A549 (cell line): ENCODE data around the gene RRAS2. TPM values are rescaled to one million over a fixed set of nuclear protein-coding genes. Genes with fewer than 3 reads are reported as not detected.

Experiments used
- ATAC-seq, 2 experiments: fragments of 200-7000 bp in 1 of 2; fragments of >200 bp in 1 of 2; cut with Nextera tagmentation in 1 of 2; cut with Tn5 transposase in 1 of 2; 3 replicates each; pipeline versions ENCODE4 v1.8.0 to v1.9.1; 2018 to 2020; ENCODE audit warnings: mild to moderate bottlenecking in 1 of 2, moderate library complexity in 1 of 2
- CTCF ChIA-PET: fragments of 300-600 bp; sonication (Branson Sonifier 250); formaldehyde crosslinking; extraction: SDS; loops from one replicate; lab custom pipeline; 2021; ENCODE audit warnings: antibody characterized with exemption, inconsistent platforms; lab: Yijun Ruan, JAX
- POLR2A ChIA-PET: fragments of 350-600 bp; formaldehyde crosslinking; extraction: SDS; loops from one replicate; lab custom pipeline; 2021; ENCODE audit warnings: antibody characterized with exemption, inconsistent platforms; lab: Yijun Ruan, JAX
- DNase-seq, 2 experiments: peaks; one replicate each; pipeline versions ENCODE4 v3.0.0 to v3.0.0-alpha.2; 2011 to 2016; ENCODE audit warnings: low read depth in 1 of 2, low spot score in 1 of 2
- FAIRE-seq: peaks from 2 replicates; lab custom pipeline; 2011; peaks lifted over from hg19 to GRCh38; lab: Jason Lieb, UNC
- H3K27ac ChIP-seq, 2 experiments: fragments of >200 bp; sonication (Bioruptor Twin); formaldehyde crosslinking; 3 replicates each; pipeline ENCODE4 v1.5.1; 2016 to 2017
- H3K4me1 ChIP-seq: fragments of >200 bp; sonication (Bioruptor Twin); formaldehyde crosslinking; 3 replicates; pipeline ENCODE4 v1.6.1; 2016
- H3K4me2 ChIP-seq: fragments of >200 bp; sonication (Bioruptor Twin); formaldehyde crosslinking; 3 replicates; pipeline ENCODE4 v1.6.1; 2016
- H3K4me3 ChIP-seq: fragments of >200 bp; sonication (Bioruptor Twin); formaldehyde crosslinking; 3 replicates; pipeline ENCODE4 v1.5.1; 2016
- H3K9me3 ChIP-seq: fragments of >200 bp; sonication (Bioruptor Twin); formaldehyde crosslinking; 3 replicates; pipeline ENCODE4 v1.6.1; 2016
- CBX2 ChIP-seq: fragments of 200-600 bp; sonication (generic); IDR thresholded peaks from 2 replicates; pipeline ENCODE4 v1.6.1; 2016; ENCODE audit warnings: low read depth, mild to moderate bottlenecking, borderline replicate concordance
- CBX8 ChIP-seq: fragments of 200-600 bp; sonication (generic); IDR thresholded peaks from 2 replicates; pipeline ENCODE4 v1.6.1; 2016
- CEBPB ChIP-seq, 2 experiments: fragments of >200 bp in 1 of 2; sonication (Bioruptor Twin) in 1 of 2; formaldehyde crosslinking in 1 of 2; IDR thresholded peaks; 2 replicates each; pipeline ENCODE4 v1.6.1; 2012 to 2016
- CHD2 ChIP-seq: fragments of 150-350 bp; IDR thresholded peaks from 2 replicates; pipeline ENCODE4 v1.6.1; 2014; ENCODE audit warnings: low read length; ENCODE audit not compliant: partially characterized antibody
- CHD4 ChIP-seq: fragments of 200-600 bp; sonication (generic); IDR thresholded peaks from 2 replicates; pipeline ENCODE4 v1.6.1; 2016; ENCODE audit warnings: antibody characterized with exemption, mild to moderate bottlenecking, borderline replicate concordance
- CTCF ChIP-seq: fragments of >200 bp; sonication (Bioruptor Twin); formaldehyde crosslinking; IDR thresholded peaks from 3 replicates; pipeline ENCODE4 v1.5.1; 2016
- E2F6 ChIP-seq: IDR thresholded peaks from 2 replicates; pipeline ENCODE4 v1.6.1; 2012; ENCODE audit warnings: low read depth, borderline replicate concordance
- EHF ChIP-seq: fragments of 250-450 bp; sonication (Bioruptor Pico); IDR thresholded peaks from 2 replicates; pipeline ENCODE4 v1.5.0; 2020; ENCODE audit warnings: mild to moderate bottlenecking
- EHMT2 ChIP-seq: fragments of 200-600 bp; sonication (generic); IDR thresholded peaks from 2 replicates; pipeline ENCODE4 v1.6.1; 2016; ENCODE audit warnings: antibody characterized with exemption, low read depth, mild to moderate bottlenecking, moderate library complexity
- ESRRA ChIP-seq: fragments of 150-350 bp; IDR thresholded peaks from 2 replicates; pipeline ENCODE4 v1.6.1; 2014; ENCODE audit warnings: mild to moderate bottlenecking, low read length, borderline replicate concordance
- FOSL2 ChIP-seq, 2 experiments: fragments of 450-650 bp in 1 of 2; fragments of >200 bp in 1 of 2; sonication (Bioruptor Twin) in 1 of 2; formaldehyde crosslinking; IDR thresholded peaks; 2 replicates each; pipeline versions ENCODE4 v1.5.0 to v1.6.1; 2016 to 2020; ENCODE audit warnings: mild to moderate bottlenecking in 1 of 2, moderate library complexity in 1 of 2
- GATA3 ChIP-seq: IDR thresholded peaks from 2 replicates; pipeline ENCODE4 v1.6.1; 2012; ENCODE audit warnings: borderline replicate concordance
- HEYL ChIP-seq: fragments of 250-450 bp; sonication (Bioruptor Pico); IDR thresholded peaks from 2 replicates; pipeline ENCODE4 v1.8.0; 2021; ENCODE audit warnings: mild to moderate bottlenecking, moderate library complexity
- HOXA7 ChIP-seq: fragments of 250-450 bp; sonication (Bioruptor Pico); IDR thresholded peaks from 2 replicates; pipeline ENCODE4 v1.5.0; 2020; ENCODE audit warnings: mild to moderate bottlenecking, moderate library complexity
- HOXB13 ChIP-seq: fragments of 250-450 bp; sonication (Bioruptor Pico); IDR thresholded peaks from 2 replicates; pipeline ENCODE4 v1.5.0; 2020; ENCODE audit warnings: low read depth, mild to moderate bottlenecking, moderate library complexity
- KDM1A ChIP-seq: fragments of 200-600 bp; sonication (generic); IDR thresholded peaks from 2 replicates; pipeline ENCODE4 v1.6.1; 2016; ENCODE audit warnings: low read depth, mild to moderate bottlenecking
- MAFK ChIP-seq: fragments of 450-650 bp; IDR thresholded peaks from 2 replicates; pipeline ENCODE4 v1.6.1; 2014; ENCODE audit not compliant: partially characterized antibody
- RAD21 ChIP-seq, 2 experiments: fragments of >200 bp in 1 of 2; sonication (Bioruptor Twin) in 1 of 2; formaldehyde crosslinking in 1 of 2; IDR thresholded peaks in 1 of 2; conservative IDR thresholded peaks in 1 of 2; 2 replicates in 1 of 2; 3 replicates in 1 of 2; pipeline ENCODE4 v1.6.1; 2012 to 2018; ENCODE audit warnings: inconsistent platforms in 1 of 2
- RARB ChIP-seq: fragments of 250-450 bp; sonication (Bioruptor Pico); IDR thresholded peaks from 2 replicates; pipeline ENCODE4 v1.8.0; 2021; ENCODE audit warnings: mild to moderate bottlenecking, moderate library complexity
- RCOR1 ChIP-seq: fragments of 150-350 bp; IDR thresholded peaks from 2 replicates; pipeline ENCODE4 v1.6.1; 2014; ENCODE audit warnings: antibody characterized with exemption, low read length, low read depth
- RNF2 ChIP-seq: fragments of 200-600 bp; sonication (generic); IDR thresholded peaks from 2 replicates; pipeline ENCODE4 v1.6.1; 2016; ENCODE audit warnings: low read depth, mild to moderate bottlenecking, antibody characterized with exemption, moderate library complexity, borderline replicate concordance
- SMC3 ChIP-seq: fragments of >200 bp; sonication (Bioruptor Twin); formaldehyde crosslinking; IDR thresholded peaks from 3 replicates; pipeline ENCODE4 v1.6.1; 2018; ENCODE audit warnings: inconsistent platforms
- SREBF2 ChIP-seq: fragments of 450-650 bp; IDR thresholded peaks from 2 replicates; pipeline ENCODE4 v1.6.1; 2014; ENCODE audit warnings: mild to moderate bottlenecking, moderate library complexity
- USF2 ChIP-seq: fragments of 450-650 bp; IDR thresholded peaks from 2 replicates; pipeline ENCODE4 v1.6.1; 2014; ENCODE audit warnings: antibody characterized with exemption
- ZC3H11A ChIP-seq: fragments of 450-650 bp; IDR thresholded peaks from 2 replicates; pipeline ENCODE4 v1.6.1; 2014; ENCODE audit warnings: antibody characterized with exemption, mild to moderate bottlenecking
- ZFP36 ChIP-seq: fragments of 450-650 bp; IDR thresholded peaks from 2 replicates; pipeline ENCODE4 v1.6.1; 2014; ENCODE audit warnings: borderline replicate concordance; ENCODE audit not compliant: partially characterized antibody
- ZNF302 ChIP-seq: fragments of 250-450 bp; sonication (Bioruptor Pico); IDR thresholded peaks from 2 replicates; pipeline ENCODE4 v1.9.0; 2021; ENCODE audit warnings: inconsistent platforms, mild to moderate bottlenecking, moderate library complexity
- WGBS: methylation state at CpG from one replicate; pipeline ENCODE4 v1.1.6; 2017; ENCODE audit errors: missing lambda C conversion rate; 5-methylcytosine and 5-hydroxymethylcytosine counted together
- polyA plus RNA-seq, 4 experiments: library from polyadenylated mRNA; depleted of rRNA in 3 of 4; stranded (reverse); fragments of >200 nt; fragmentation: RNase III in 1 of 4; extraction: RNeasy Plus Mini Kit Qiagen cat#74134 plus additional on column Dnase treatment in 1 of 4; gene quantifications; 2 replicates in 3 of 4; 3 replicates in 1 of 4; pipeline ENCODE4 v1.2.3, GENCODE V29; 2011 to 2017
- TF ChIP-seq, protein P1 (sequence below): fragments of 150-350 bp; IDR thresholded peaks from 2 replicates; pipeline ENCODE4 v1.6.1; 2014; ENCODE audit warnings: low read depth, mild to moderate bottlenecking, low read length
- TF ChIP-seq, protein P2 (sequence below): fragments of 250-450 bp; sonication (Bioruptor Pico); IDR thresholded peaks from 2 replicates; pipeline ENCODE4 v1.5.0; 2021; ENCODE audit warnings: mild to moderate bottlenecking, moderate library complexity, borderline replicate concordance

The RRAS2 gene
- polyA plus RNA-seq, 2 of the 4 experiments (the other 2 are of a cell fraction), result 37.9 to 48.2 TPM

GRCh38 chr11:14244926-14245325 lies 114.1 kb downstream of the RRAS2 start:
- 63% methylated on average over 8 of the region's 8 CpGs for WGBS
- TF ChIP-seq RAD21 (conservative IDR thresholded peaks at IDR 0.05 in 1 of 2, IDR thresholded peaks at IDR 0.05 in 1 of 2) (no peak), ZNF302 (CRISPR knock-in tag) (no peak), CTCF (no peak), ESRRA (no peak), HOXA7 (no peak), ZC3H11A (no peak), EHF (CRISPR knock-in tag) (no peak), ZFP36 (no peak), EHMT2 (no peak), CHD2 (no peak), CBX8 (no peak), HOXB13 (CRISPR knock-in tag) (no peak), CHD4 (no peak), GATA3 (no peak), FOSL2 (IDR thresholded peaks at IDR 0.05) (no peak), FOSL2 (CRISPR knock-in tag; IDR thresholded peaks at IDR 0.05) (no peak), RCOR1 (no peak), HEYL (CRISPR knock-in tag) (no peak)
- TF ChIP-seq, protein P1, sequence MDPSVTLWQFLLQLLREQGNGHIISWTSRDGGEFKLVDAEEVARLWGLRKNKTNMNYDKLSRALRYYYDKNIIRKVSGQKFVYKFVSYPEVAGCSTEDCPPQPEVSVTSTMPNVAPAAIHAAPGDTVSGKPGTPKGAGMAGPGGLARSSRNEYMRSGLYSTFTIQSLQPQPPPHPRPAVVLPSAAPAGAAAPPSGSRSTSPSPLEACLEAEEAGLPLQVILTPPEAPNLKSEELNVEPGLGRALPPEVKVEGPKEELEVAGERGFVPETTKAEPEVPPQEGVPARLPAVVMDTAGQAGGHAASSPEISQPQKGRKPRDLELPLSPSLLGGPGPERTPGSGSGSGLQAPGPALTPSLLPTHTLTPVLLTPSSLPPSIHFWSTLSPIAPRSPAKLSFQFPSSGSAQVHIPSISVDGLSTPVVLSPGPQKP, result no peak
- FAIRE-seq (no peak), ATAC-seq (no peak), DNase-seq (no peak)
- Histone ChIP-seq H3K4me1 (no peaks in the 10 kb centered on the region), H3K27ac (no peak overlapping the region), H3K4me2 (no peak overlapping the region), H3K4me3 (no peak overlapping the region), H3K9me3 (no peaks in the 10 kb centered on the region)
- ChIA-PET CTCF (interaction anchor here (0.9 to 1.4 kb wide), 5 partner anchors 8 to 472 kb away, joined by 3 to 4 read pairs (median 3); no protein-coding TSS in a partner anchor), POLR2A (no interaction called here)

DNA sequence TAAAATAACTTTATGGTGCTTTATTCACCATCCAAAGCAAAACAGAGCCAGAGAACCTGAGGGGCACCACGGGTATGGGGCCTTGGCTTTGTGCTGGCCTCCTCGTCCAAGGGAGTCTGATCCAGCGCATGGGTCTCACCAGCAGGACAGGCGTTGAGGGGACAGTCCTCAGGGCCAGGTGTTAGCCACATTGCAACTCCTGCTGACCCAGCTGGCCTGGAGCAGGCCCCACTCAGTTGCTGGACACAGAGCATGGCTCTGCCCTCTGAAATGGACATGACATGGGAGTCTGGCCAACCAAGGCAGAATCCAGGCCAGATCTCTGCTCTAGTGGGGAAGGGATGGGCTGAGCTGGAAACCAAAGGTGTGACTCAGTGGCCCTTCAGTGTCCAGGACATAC lies 116.2 kb downstream of the RRAS2 start:
- H3K4me3 ChIP-seq, result no peak overlapping the region
- H3K4me2 ChIP-seq, result no peak overlapping the region
- DNase-seq (no peak), FAIRE-seq (no peak), ATAC-seq (no peak)
- H3K9me3 ChIP-seq, result no peaks in the 10 kb centered on the region
- WGBS, result 53% methylated on average over 4 of the region's 4 CpGs
- POLR2A ChIA-PET, result no interaction called here
- no peaks in the 10 kb centered on the region for H3K4me1 ChIP-seq
- CTCF ChIA-PET, result interaction anchor here (0.9 to 2.4 kb wide), 3 partner anchors 11 to 471 kb away, joined by 3 to 7 read pairs (median 4); no protein-coding TSS in a partner anchor
- H3K27ac ChIP-seq, result no peak overlapping the region
- TF ChIP-seq CHD2 (no peak), CBX2 (no peak), E2F6 (no peak), EHMT2 (no peak), CEBPB (IDR thresholded peaks at IDR 0.05) (no peak), RNF2 (no peak), MAFK (no peak), SMC3 (no peak), KDM1A (no peak), RARB (CRISPR knock-in tag) (no peak), CTCF (no peak), FOSL2 (IDR thresholded peaks at IDR 0.05) (no peak), FOSL2 (CRISPR knock-in tag; IDR thresholded peaks at IDR 0.05) (no peak), CHD4 (no peak), SREBF2 (no peak), GATA3 (no peak), USF2 (no peak)
- TF ChIP-seq, protein P2, sequence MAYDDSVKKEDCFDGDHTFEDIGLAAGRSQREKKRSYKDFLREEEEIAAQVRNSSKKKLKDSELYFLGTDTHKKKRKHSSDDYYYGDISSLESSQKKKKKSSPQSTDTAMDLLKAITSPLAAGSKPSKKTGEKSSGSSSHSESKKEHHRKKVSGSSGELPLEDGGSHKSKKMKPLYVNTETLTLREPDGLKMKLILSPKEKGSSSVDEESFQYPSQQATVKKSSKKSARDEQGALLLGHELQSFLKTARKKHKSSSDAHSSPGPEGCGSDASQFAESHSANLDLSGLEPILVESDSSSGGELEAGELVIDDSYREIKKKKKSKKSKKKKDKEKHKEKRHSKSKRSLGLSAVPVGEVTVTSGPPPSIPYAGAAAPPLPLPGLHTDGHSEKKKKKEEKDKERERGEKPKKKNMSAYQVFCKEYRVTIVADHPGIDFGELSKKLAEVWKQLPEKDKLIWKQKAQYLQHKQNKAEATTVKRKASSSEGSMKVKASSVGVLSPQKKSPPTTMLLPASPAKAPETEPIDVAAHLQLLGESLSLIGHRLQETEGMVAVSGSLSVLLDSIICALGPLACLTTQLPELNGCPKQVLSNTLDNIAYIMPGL (CRISPR knock-in tag), result no peak
